Occipital lobe (tissue), 3 donors: ENCODE measurements around the gene RBP5. TPM values are rescaled to one million over a fixed set of nuclear protein-coding genes. Genes with fewer than 3 reads are reported as not detected.

Source experiments
- DNase-seq: peaks from one replicate; lab custom pipeline; 2025; lab: John Stamatoyannopoulos, UW
- small RNA-seq: library from RNA; depleted of rRNA; stranded (forward); fragments of <200 nt; gene quantifications from one replicate; pipeline ENCODE3, GENCODE V24; 2014
- total RNA-seq: library from RNA; depleted of rRNA; stranded (reverse); fragments of >200 nt; gene quantifications from one replicate; pipeline ENCODE4 v1.2.3, GENCODE V29; 2014

Gene RBP5
- total RNA-seq, 1 donor from 2014 or later = not detected

DNA sequence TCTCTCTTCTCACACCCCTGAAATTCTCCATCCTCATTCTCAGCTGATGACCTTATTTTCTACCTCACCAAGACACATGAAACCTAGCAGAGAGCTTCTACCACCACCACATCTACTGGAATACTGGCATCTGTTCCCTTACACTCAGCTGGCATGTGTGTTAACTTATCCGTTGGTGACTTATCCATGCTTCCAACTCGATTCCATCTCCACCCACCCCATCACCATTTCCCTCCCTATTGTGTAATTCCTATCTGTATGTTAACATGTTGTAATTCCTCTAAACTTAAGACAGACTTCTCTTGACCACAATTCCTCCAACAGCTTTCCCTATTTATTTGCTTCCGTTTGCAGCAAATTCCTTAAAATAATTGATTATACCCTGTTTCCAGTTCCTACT lies 52.8 kb downstream of the RBP5 start:
- no peak for DNase-seq

DNA sequence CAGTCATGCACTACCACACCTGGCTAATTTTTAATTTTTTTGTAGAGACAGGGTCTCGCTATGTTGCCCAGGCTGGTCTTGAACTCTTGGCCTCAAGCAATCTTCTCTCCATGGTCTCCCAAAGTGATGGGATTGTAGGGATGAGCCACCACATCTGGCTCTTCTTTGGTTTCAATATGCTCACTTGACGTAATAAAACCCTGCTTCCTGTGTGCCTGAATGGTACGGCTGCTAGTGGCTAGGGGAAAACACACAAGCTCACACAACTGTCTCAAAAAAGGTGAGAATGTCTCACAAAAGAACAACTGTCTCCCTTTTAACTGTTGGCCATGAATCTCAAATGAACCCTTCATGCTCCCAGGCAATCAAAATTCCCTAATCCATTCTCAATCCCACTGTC lies 53.2 kb downstream of the RBP5 start:
- DNase-seq = no peak

DNA sequence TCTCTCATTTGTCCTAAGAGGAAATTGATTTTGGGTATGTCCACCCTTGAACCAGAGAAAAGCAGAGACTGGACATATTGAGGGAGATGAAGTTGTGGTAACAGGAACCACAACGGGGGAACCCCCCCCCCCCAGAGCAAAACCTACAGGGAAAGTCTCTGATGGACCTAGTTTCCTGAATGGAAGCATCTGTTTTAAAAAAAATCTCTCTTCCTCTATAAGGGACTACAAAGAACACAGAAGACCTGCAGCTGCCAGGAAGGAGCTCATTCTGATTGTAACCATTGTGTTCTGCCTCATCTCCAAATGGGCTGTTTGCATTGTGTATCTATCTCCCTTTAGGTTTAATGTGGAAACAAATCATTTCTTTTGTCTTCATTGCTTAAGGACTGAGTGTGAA lies 54.7 kb downstream of the RBP5 start:
- no peak for DNase-seq

Small RNA genes lying within 50 kb of the gene (small RNA-seq; reads per million reads assigned to genes)
- not detected for gene RNU6-485P

Other genes with a start within 250 kb of the RBP5 start
- 7.6 TPM for gene LRRC23, start 224.1 kb downstream of the RBP5 start, total RNA-seq
- gene ENO2, start 214.3 kb downstream of the RBP5 start, total RNA-seq = 137 TPM
- 9.2 TPM for gene ATN1, start 200.9 kb downstream of the RBP5 start, total RNA-seq
- gene RNU7-1, start 185.1 kb downstream of the RBP5 start, total RNA-seq = not detected
- 243 TPM for gene C12orf57, start 184.9 kb downstream of the RBP5 start, total RNA-seq
- gene PTPN6, start 177.5 kb downstream of the RBP5 start, total RNA-seq = 3.1 TPM
- 102 TPM for gene PHB2, start 158.2 kb downstream of the RBP5 start, total RNA-seq
- 26.0 TPM for gene EMG1, start 158.0 kb downstream of the RBP5 start, total RNA-seq
- gene LPCAT3, start 110.4 kb downstream of the RBP5 start, total RNA-seq = 6.6 TPM
- 10.8 TPM for gene C1S, start 68.2 kb downstream of the RBP5 start, total RNA-seq
- gene C1R, start 36.4 kb downstream of the RBP5 start, total RNA-seq = 2.5 TPM
- 3.4 TPM for gene C1RL, start 19.7 kb downstream of the RBP5 start, total RNA-seq
- 60.5 TPM for gene CLSTN3, start 1.5 kb upstream of the RBP5 start, total RNA-seq
- 71.1 TPM for gene PEX5, start 60.8 kb upstream of the RBP5 start, total RNA-seq
- gene ACSM4, start 175.2 kb upstream of the RBP5 start, total RNA-seq = not detected